Measurements from ENCODE around the gene NUDT4.

The NUDT4 gene

DNA sequence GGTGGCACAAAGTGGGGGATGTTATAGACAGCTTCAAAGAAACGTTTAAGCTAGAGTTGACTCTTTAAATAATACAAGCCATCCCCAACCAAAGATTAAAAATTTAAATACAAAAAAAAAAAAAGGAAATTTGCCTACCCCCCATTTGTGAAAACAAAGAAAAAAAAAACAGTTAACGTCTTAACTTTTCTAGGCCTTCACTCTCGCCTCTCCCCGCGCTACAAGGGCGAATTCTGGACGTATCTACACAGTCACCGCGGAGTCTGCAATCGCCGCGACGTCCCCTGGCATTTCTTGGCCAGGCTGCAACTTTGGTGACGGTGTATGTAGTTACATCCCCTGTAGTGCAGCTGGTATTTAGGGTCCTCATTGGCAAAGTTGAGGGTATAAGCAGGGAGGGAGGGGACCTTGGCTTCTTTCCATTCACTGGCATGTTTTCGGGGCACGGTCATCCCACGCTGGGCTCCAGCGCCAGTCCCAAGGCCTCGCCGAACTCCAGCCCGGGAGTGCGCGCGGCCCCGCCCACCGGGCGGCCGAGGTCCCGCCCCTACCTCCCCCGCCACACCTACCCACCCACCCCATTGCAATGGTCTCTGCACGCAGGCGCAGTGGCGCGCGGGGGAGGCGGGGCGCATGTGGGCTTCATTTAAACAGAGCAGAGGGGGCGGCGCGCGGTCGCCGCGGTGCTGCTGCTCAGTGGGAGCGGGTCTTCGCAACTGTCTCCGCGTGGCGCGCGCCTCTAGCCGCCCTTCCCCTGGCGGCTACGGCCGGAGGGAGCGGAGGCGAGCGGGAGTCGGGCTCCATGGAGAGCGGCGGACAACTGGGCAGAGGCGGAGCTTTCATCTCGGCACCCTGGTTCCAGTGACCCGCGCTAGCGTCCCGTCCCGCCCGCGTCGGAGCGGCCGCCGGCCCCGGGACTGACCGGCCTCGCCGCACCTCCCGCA, at the start of gene NUDT4:
NUDT4 (plus strand) TSS at position 674 of the 944 bp plus-strand sequence. CDS start 398 bp downstream, outside the sequence.
- peak; percentile 96 to 98 (median 98) for DNase-seq (ENCODE audit: low read depth in 3 of 3)

DNA sequence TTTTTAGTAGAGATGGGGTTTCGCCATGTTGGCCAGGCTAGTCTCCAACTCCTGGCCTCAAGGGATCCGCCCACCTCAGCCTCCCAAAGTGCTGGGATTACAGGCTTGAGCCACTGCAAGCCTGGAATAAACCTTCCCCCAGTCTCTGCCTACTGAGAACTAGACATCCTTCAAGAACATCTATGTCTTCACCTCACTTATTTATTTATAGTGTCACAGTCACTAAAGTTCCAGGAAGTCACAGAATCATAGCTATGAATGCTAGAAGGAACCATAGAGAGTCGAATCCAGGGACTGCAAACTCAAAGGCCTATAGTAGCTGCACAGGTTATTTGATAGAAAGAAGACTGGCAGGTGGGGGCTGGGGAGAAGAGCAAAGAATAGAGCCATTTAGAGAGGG, 44.7 kb upstream of the NUDT4 start:
- no peak for DNase-seq (ENCODE audit: low read depth in 3 of 3)

DNA sequence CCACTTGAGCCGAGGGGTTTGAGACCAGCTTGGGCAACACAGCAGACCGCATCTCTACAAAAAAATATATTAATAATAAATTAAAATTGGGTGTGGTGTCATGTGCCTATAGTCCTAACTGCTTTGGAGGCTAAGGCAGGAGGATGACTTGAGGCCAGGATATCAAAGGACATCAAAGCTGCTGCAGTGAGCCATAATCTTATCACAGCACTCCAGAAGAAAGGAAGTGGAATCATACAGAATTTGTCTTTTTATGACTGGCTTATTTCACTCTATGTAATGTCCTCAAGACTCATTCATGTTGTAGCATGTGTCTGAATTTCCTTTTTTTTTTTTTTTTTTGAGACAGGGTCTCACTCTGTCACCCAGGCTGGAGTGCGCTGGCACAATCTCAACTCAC, 43.9 kb upstream of the NUDT4 start:
- DNase-seq (ENCODE audit: low read depth in 3 of 3) = no peak

DNA sequence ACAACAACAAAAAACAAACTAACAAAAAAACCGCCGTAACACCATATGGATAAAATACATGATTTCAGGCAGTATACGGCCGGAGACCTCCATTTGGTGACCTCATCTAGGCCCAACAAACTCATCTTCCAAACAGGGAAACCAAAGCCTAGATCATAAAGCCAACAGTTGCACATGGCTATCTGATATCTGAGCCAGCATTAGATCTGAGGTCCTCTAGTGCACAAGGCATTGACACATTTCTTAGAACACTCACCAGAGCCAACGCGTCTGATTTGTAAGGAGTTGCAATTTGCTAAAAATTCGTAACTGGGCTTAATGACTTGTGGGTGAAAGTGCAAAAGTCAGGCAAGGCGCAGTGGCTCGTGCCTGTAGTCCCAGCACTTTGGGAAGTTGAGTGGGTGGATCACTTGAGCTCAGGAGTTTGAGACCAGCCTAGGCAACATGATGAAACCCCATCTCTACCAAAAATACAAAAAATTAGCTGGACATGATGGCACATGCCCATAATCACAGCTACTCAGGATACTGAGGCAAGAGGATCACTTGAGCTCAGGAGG, 42.0 kb upstream of the NUDT4 start:
- no peak for DNase-seq (ENCODE audit: low read depth in 3 of 3)

DNA sequence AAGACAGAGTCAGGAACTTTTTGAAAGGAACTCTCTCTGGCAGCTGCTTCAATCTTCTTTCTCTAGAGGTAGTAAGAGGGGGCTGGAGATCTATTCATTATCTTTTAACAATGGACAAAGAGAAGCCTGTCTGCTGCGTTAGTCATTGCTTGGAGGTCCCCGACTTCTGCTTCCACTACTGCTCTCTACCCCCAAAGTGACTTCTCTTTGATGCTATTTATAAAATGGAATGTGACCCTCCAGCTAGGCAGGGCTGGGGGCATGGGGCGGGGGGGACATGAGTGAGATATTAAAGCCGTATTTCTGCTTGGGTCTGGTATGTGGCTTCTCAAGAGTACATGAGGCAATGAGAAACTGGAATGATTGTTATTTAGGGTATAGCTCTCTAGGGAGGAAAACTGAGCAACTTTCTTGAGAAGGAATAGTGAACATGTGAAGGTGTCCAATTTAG, 41.4 kb upstream of the NUDT4 start:
- DNase-seq (ENCODE audit: low read depth in 3 of 3) = no peak

DNA sequence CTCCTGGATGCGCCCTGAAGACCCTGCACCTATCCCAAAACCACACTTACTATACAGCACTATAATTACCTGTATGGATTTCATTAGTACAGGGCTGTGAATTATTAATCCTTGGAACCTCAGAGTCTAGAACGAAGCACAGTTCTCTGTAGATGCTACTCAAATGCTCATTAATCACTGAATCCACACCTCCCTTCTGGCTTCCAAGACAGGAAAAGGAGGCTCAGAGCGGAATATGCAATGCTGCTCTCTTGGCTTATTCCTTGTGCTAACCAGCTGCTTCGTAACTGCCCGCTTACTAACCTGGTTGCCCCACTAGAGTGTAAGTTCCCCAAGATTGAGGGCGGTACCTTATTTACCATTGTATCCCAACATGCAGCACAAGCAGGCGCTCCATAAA, 39.1 kb upstream of the NUDT4 start:
- DNase-seq (ENCODE audit: low read depth in 3 of 3) = no peak

DNA sequence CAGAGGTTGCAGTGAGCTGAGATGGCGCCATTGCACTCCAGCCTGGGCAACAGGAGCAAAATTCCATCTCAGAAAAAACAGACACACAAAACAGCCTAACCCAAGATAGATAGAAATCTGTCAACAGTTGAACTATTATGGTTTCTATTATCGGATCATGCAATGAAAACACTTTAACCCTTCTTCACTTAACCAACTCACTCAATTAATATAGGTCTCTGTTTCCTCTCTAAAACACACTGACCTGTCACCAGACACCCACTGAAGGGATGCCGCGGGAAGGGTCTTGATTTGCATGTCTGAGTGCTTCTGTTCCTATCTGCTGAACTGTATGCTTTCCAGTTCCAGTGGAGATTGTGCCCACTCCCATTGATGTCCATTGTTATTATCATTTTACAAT, 38.0 kb upstream of the NUDT4 start:
- DNase-seq (ENCODE audit: low read depth in 3 of 3) = no peak

DNA sequence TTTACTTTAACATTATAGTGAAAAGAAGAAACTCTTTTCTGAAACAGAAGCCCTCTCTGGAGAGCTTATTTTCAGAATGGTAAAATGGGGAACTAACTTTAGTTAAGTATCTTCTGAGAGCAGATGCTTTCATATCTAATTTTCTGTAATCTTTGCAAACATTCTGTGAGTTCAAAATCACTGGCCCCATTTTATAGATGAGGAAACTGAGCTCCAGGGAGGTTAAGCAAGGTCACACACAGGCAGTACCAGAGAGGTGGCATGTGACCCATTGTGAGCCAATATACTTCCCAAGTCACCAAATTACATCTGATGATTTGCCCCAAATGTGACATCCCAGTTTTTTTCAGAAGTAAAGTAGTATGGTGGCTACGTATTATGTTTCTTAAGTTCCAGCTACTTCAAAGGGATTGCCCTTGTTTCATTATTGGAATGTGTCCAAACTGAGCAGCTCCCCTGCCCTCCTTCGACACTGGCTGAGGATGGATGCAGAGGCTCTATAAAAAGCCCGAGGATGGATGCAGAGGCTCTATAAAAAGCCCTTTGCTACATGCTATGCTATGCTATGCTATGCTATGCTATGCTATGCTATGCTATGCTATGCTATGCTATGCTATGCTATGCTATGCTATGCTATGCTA, 36.2 kb upstream of the NUDT4 start:
- no peak for DNase-seq (ENCODE audit: low read depth in 3 of 3)

DNA sequence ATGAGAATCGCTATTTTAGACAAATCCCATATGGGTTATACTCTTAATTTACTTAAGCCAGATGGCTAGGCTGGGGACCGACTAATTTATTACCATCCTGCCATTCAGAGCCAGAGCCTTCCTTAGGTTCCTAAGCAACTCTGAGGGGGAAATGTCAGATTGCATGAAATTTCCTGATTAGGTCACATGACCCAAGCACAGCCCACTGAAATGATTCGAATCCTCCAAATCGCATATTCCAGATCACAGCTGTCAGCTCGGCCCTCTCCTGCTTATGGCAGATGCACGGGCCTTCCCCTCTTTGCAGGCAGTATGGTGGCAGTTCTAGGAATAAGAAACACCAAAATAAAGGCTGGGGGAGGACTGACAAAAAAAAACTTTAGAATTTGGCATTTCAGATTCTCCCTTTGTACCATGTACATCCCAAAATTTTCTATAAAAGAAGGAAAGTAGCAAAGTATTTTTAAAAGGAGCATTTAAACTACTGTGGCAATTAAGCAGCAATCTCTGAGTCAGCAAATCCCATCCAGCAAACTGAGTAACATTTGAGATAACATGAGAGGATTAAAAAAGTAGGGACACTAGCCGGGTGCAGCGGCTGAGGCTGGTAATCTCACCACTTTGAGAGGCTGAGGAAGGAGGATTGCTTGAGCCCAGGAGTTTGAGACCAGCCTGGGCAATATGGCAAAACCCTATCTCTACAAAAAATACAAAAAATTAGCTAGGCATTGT, 30.5 kb upstream of the NUDT4 start:
- DNase-seq (ENCODE audit: low read depth in 3 of 3) = no peak

DNA sequence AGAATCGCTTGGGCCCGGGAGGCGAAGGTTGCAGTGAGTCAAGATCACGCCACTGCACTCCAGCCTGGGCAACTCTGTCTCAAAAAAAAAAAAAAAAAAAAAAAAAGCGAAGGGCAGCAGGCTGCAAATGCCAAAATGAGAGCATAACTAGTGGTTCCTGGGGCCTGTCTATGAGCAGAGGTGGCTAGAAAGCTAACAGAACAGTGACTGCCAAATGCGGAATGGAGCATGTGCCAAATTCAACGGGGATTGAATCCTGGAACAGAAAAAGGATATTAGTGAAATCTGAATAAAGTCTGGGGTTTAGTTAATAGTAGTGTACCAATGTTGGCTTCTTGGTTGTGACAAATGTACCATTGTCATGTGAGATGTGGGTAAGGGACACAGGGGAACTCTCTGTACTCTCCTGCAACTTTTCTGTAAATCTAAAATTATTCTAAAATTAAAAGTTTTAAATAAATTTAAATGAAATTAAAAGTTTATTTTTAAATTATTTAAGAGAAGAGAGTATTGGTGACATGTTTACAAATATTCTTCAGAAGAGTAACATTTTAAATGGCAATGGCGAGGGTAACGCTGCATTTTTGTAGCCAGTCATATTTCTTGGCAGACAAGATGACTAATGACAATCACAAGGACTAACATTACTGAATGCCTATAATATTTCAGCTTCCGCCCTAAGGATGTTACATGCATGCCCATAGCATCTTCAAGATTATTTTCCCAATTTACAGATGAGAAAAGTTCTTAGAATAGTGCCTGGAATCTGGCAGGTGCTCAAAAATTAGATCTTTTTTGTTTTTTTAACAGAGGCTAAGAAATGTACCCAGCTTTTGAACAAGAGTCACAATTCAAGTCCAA, 28.9 kb upstream of the NUDT4 start:
- no peak for DNase-seq (ENCODE audit: low read depth in 3 of 3)

DNA sequence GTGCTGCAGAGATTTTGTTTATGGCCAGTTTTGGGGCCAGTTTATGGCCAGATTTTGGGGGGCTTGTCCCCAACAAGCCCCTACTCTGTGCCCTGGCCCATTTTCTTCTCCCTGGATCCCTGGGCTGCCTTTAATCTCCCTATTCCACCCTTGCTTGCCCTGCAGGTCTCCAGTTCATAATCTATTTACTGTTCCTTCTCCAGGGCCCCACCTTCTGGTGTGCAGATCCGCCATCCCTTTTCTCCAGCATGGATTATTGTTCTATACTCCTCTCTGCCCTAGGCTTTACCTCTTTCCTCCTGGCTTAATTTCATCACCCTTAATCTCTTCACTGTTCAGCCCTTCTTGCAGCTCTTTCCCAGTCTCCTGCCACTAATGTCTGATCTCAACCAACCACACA, 26.0 kb upstream of the NUDT4 start:
- DNase-seq (ENCODE audit: low read depth in 3 of 3) = no peak

DNA sequence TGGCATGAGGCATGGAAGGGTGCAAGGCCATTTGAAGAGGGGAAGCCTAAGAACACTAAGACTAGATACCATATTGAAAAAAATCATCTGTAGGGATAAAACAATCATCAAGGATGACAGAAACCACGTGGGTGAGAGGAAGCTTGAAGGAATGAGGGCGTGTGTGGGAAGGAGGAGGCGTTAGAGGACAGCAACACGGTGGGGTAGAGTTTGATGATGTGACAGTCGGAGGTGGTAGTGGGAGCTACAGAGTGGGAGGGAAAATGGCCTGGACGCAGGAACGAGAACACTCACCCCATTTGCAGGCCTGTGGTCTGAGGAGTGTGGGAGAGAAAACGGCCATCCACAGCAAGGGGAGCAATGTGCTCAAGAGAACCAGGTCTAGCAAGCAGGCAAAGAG, 25.4 kb upstream of the NUDT4 start:
- no peak for DNase-seq (ENCODE audit: low read depth in 3 of 3)

DNA sequence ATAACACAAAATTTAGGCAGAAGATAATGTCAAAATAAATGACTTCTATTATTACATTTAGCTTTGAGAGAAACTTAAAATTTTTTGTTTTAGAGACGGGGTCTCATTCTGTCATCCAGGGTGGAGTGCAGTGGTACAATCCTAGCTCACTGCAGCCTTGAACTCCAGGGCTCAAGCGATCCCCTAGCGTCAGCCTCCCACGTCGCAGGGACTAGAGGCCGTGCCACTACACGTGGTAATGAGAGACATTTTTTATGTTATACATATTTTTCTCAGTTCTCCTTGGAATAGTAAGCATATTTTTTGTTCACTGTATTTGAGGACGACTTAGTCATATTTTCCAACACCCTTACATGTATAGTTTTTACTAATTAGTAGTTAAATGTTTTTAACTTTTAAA, 21.5 kb upstream of the NUDT4 start:
- no peak for DNase-seq (ENCODE audit: low read depth in 3 of 3)

DNA sequence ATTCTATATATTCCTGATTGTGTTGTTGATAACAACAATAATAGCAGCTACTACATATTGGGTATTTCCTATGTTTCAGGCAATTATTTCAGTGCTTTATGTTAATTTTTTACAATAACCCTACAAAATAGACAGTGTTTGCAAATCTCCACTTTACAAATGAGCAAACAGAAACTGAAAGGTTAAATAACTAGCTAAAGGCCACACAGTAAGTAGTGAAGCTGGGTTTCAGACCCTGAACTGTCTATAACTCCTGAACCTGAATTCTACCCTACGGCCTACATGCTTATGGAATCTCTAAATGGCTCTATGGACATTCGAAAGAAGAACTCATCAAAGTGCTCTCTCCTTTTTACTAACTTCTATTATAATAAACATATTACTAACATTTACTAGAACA, 19.7 kb upstream of the NUDT4 start:
- DNase-seq (ENCODE audit: low read depth in 3 of 3) = no peak

DNA sequence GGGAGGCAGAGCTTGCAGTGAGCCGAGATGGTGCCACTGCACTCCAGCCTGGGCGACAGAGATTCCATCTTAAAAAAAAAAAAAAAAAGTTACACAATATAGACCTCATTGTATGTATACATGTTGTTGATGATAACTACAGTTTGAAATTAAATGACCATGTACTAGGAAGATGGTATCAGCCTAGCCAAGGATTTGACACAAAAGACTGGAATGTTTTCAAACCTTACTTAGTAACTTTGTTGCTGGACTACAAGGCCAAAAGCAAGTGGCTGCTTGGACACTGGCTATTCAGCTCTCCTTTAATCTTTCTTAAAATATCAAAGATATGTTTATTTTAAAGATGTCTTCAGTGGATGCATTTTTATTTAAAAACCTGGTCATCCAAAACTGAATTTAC, 18.9 kb upstream of the NUDT4 start:
- DNase-seq (ENCODE audit: low read depth in 3 of 3) = no peak

DNA sequence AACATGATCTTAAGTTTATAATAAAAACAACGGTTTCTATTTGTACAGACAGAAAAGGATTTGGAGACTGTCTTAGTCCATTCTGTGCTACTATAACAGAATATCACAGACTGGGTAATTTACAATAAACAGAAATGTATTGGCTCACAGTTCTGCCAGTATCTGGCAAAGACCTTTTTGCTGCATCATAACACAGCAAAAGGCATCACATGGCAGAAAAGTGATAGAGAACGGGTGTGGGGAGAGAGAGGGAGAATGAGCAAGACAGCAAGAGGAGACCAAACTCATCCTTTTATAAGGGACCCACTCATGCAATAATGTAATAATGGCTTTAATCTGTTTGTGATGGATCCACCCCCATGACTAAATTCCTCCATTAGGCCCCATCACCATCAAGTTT, 17.0 kb upstream of the NUDT4 start:
- no peak for DNase-seq (ENCODE audit: low read depth in 3 of 3)

DNA sequence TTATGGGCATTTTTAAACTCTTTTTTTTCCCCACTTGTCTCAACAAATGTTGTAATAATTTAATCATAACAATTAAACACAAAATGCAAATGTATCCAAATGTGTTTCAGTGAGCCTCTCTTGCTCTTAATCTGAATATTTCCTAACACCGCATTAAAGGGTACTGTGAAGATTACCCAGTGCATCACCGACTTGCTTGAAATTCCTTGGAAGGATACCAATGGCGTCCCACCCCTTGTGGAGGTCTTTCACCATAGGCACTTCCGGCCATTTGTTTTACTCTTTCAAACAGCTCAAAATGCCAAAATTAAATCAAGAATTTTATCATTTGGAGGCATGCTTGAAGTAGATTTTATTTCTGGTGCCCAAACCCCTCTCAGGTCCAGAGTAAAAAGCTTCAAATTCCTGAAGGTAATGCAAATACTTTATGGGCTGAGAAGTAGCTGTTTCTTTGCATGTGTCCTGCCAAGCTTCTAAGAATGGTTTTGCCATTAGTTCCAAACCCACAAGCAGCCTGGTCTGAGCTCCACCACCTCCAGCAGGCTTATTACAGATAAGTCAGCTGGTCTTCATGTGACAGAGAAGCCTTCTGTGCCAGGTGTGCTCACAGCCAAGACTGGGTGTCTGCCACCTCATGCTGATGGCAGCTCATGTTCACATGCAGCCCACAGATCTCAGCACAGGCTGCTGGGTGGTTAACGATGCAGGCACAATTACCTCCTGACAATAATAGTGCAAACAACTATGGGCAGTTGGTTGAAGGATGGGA, 16.4 kb upstream of the NUDT4 start:
- DNase-seq (ENCODE audit: low read depth in 3 of 3) = no peak

DNA sequence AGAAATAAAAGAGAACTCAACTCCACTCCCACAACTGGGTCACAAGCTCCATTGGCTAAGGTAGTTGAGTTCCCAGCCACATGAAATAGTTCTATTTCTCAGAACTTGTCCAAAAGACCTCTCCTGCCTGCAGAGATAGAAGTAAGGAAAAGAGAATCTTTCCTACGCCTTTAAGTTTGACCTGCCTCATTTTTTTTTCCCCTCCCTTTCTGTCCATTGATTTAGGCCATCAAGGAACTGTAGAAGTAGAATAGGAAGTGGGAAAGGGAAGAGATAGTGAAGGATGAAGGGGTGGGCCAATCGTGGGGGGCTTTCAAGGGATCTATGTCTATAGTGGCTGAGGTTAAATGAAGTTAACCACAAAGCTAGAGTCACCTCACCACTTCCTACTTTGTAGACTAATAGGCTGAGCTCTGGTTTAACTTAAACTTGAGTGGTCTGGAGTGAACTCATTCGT, 13.9 kb upstream of the NUDT4 start:
- no peak for DNase-seq (ENCODE audit: low read depth in 3 of 3)

DNA sequence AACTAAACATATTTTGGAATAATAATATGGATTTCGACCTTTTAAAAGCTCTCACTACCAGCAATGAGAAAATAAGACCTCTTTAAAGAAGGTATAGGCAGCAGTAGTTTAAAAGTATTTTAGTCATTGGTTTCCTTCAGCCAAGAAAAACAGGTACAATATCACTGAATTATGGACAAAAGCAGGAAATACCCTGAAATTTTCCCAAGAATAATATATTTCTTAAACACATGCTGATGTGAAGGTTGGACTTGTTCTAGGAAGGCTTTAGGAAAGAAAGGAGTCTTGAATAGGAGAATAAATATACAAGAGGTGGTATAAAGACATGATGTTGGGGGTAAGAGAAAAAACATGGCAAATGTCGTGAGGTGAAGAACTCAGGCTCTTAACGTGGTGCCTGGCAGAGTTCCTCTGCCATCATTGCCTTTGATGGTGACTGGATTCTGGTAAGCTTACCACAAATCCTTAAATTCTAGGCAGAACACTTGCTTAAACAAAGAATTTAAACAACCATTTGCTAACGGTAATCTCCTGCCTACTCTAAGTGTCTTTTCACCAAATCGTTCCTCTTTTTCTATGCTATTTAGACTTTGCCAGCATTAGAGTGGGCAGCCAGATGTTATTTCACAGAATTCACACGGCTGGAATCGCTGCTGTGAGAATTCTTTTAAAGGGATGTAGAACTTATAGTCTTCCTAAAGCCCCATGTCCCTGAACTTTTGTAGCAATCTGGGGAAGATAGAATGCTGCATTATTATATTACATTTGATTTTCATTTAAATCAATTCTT, 11.9 kb upstream of the NUDT4 start:
- DNase-seq (ENCODE audit: low read depth in 3 of 3) = no peak

DNA sequence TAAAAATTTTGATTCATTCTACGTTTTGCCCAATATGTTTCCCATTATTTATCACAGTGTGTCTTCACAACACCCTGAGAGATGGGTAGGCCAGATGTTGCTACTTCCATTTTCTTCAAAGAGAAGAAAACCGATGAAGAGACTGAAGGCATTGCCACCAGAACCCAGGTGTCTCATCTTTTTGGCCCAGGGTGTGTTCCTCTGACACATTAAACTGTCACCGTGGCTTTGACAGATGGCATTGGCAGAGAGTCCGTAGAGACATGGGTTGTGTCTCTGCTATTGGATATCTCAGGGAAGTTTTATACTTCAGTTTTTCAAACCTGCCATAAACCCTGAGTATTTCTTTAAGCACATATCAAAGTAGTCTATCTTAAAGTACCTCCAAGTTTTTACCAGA, 11.3 kb upstream of the NUDT4 start:
- no peak for DNase-seq (ENCODE audit: low read depth in 3 of 3)
